Measurements from ENCODE around the gene PIH1D1.

DNA sequence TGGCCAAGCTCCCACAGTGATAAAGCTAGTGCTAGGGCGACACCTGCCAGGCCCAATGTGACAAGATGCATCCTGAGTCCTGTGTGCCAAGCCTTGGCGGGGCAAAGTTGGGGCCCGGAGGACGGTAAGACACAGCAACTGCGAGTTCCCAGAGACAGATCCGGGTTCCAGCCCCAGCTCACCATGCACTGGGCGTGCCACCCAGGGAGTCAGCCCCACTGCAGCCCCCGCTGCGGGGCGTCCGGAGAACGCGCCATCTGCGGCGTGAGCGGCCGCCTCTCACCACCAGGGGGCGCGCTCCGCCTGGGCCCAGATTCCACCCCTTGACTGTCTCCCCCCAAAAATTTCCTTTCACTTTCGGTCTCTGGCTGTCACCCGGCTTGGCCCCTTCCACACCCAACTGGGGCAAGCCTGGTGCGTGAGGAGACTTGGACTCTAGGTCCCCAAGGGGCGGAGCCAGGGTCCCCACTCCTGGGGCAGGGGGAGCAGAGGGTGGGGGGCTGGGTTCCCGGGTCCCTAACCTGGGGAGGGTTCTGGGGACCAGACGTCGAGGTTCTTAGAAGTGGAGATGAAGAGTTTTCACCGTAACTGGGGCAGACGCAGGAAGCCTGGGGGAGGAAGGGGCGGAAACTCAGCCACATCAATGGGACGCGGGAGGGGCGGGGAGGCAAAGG is 22.4 kb upstream of the PIH1D1 start, which contains the start of gene FLT3LG:
- TF ChIP-seq, protein P1, sequence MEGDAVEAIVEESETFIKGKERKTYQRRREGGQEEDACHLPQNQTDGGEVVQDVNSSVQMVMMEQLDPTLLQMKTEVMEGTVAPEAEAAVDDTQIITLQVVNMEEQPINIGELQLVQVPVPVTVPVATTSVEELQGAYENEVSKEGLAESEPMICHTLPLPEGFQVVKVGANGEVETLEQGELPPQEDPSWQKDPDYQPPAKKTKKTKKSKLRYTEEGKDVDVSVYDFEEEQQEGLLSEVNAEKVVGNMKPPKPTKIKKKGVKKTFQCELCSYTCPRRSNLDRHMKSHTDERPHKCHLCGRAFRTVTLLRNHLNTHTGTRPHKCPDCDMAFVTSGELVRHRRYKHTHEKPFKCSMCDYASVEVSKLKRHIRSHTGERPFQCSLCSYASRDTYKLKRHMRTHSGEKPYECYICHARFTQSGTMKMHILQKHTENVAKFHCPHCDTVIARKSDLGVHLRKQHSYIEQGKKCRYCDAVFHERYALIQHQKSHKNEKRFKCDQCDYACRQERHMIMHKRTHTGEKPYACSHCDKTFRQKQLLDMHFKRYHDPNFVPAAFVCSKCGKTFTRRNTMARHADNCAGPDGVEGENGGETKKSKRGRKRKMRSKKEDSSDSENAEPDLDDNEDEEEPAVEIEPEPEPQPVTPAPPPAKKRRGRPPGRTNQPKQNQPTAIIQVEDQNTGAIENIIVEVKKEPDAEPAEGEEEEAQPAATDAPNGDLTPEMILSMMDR (conservative IDR thresholded peaks at IDR 0.05; ENCODE audit: low read depth, low read length), result peak; percentile 99
- TF ChIP-seq EZH2 (IDR thresholded peaks at IDR 0.05; ENCODE audit: borderline replicate concordance, low read depth, low read length, poor library complexity, severe bottlenecking), result no peak
